Heart right ventricle (tissue), 16 donors: ENCODE results near the gene SLC17A1. TPM values are rescaled to one million over a fixed set of nuclear protein-coding genes. Genes with fewer than 3 reads are reported as not detected.

Experiments used
- ATAC-seq, 8 donors: fragments of 200-7000 bp; cut with Tn5 transposase; one replicate each; pipeline ENCODE4 v1.9.1; 2020; ENCODE audit warnings: mild to moderate bottlenecking in 8 of 8, moderate library complexity in 8 of 8, moderate number of reproducible peaks in 1 of 8
- DNase-seq, 2 donors: peaks; one replicate each; pipeline ENCODE4 v3.0.0-alpha.2; 2020
- H3K27ac ChIP-seq, 10 donors: fragments of 200-600 bp; sonication (generic) in 2 of 10; one replicate each; pipeline versions ENCODE4 v1.5.0 to v1.8.0; 2020 to 2022; ENCODE audit warnings: mild to moderate bottlenecking in 3 of 10
- H3K27me3 ChIP-seq, 7 donors: fragments of 200-600 bp; one replicate each; pipeline ENCODE4 v1.8.0; 2021 to 2022; ENCODE audit warnings: mild to moderate bottlenecking in 2 of 7
- H3K36me3 ChIP-seq, 9 donors: fragments of 200-600 bp; sonication (generic) in 1 of 9; one replicate each; pipeline versions ENCODE4 v1.5.0 to v1.8.0; 2020 to 2022; ENCODE audit warnings: mild to moderate bottlenecking in 2 of 9
- H3K4me1 ChIP-seq, 9 donors: fragments of 200-600 bp; sonication (generic) in 1 of 9; one replicate each; pipeline versions ENCODE4 v1.5.0 to v1.8.0; 2020 to 2022; ENCODE audit warnings: mild to moderate bottlenecking in 4 of 9
- H3K4me3 ChIP-seq, 10 donors: fragments of 200-600 bp; sonication (generic) in 2 of 10; one replicate each; pipeline versions ENCODE4 v1.5.0 to v1.8.0; 2020 to 2022; ENCODE audit warnings: mild to moderate bottlenecking in 7 of 10, moderate library complexity in 2 of 10
- H3K9me3 ChIP-seq, 11 donors: fragments of 200-600 bp in 10 of 11; sonication (generic) in 2 of 11; one replicate each; pipeline versions ENCODE4 v1.5.0 to v1.8.0; 2013 to 2022; ENCODE audit warnings: mild to moderate bottlenecking in 2 of 11, control low read depth in 1 of 11, moderate library complexity in 1 of 11
- WGBS, 2 donors: extraction: QIAGEN DNeasy Blood & Tissue Kit; methylation state at CpG; one replicate each; pipeline ENCODE4 v1.1.7; 2013; ENCODE audit warnings: inconsistent platforms in 1 of 2; 5-methylcytosine and 5-hydroxymethylcytosine counted together
- intact Hi-C, 10 donors: fragments of 100-400 bp; cut with DNase I; formaldehyde crosslinking; loops; one replicate each; pipeline versions ENCODE4 v1.11.1 to v1.14.2; 2022
- polyA plus RNA-seq, 2 donors: library from polyadenylated mRNA; stranded (reverse); fragments of 200-250 nt; gene quantifications; one replicate each; pipeline ENCODE4 v1.2.3, GENCODE V29; 2013
- total RNA-seq, 10 donors: library from RNA; stranded (reverse); fragmentation: NEBNext Ultra II Directional in 3 of 10; extraction: Animal tissue kit (Norgen Biotek cat#: 25700) in 3 of 10; gene quantifications; one replicate each; pipeline versions ENCODE4 v1.2.1 to v1.2.4, GENCODE V29; 2021 to 2023
- TF ChIP-seq, protein P1 (sequence below), 9 donors: fragments of 200-600 bp; sonication (generic) in 2 of 9; IDR thresholded peaks; one replicate each; pipeline versions ENCODE4 v1.5.0 to v1.8.0; 2021 to 2022; ENCODE audit warnings: antibody characterized with exemption in 9 of 9, mild to moderate bottlenecking in 5 of 9, moderate library complexity in 1 of 9
- donor health status: Arrhythmogenic right ventricular cardiomyopathy.
- donor health status: ischemic (EF 13 %, LVEDD 7.1; RV severe dilation, severe dysfunction).
- donor health status: healthy with polysubstance abuse.
- donor health status: DM: no; HTN: yes; CAD: no.
- donor health status: DM: no; HTN: no; CAD: no.
- donor health status: ischemic (EF 25% LVEDD 6.9; RV normal size, moderate dysfunction).
- donor health status: ischemic (EF 25% LVEDD 5.7; RV mildly dilated, moderate dysfunction).
- donor health status: healthy.
- donor health status: DM: yes; HTN: yes; CAD: no.
- donor health status: Ischemic cardiomyopathy.
- donor health status: ischemic (EF 35%, LVEDD 5.7; RV mildly dilated, moderate dysfunction).
- donor health status: nonischemic (EF 11% LVEDD 7.7; RV severe dilation, severe dysfunction).
- donor health status: DM: yes; HTN: yes; CAD: no.
- donor health status: PGD.
- donor health status: ischemic (EF 29% LVEDD 5.4; RV normal size, mild dysfunction).
- donor health status: nonischemic (EF 23%, LVEDD 6.1; RV moderate dilation, normal function).

The SLC17A1 gene
- total and polyA plus RNA-seq, 12 donors = not detected

DNA sequence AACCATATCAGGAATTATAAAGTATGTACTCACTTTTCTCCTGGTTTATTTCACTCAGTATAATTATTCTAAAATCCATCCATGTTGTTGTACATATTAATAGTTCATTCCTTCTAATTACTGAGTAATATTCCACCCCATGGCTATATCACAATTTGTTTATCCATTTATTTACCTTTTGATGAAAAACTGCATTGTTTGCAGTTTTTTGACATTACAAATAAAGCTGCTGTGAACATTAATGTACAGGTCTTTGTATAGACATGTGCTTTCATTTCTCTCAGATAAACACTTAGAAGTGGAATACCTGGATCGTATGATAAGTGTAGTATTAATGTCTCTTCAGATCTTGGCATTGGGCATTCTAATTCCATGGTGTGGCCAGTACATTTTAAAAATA is 38.0 kb upstream of the SLC17A1 start:
- Histone ChIP-seq H3K4me3 (no peak overlapping the region), H3K27ac (no peak overlapping the region), H3K9me3 (no peaks in the 10 kb centered on the region), H3K4me1 (no peaks in the 10 kb centered on the region), H3K27me3 (peaks cover 0 to 16% (median 0%) of the 10 kb centered on the region in 7 donors), H3K36me3 (no peaks in the 10 kb centered on the region)
- DNase-seq (no peak), ATAC-seq (no peak)
- TF ChIP-seq, protein P1, sequence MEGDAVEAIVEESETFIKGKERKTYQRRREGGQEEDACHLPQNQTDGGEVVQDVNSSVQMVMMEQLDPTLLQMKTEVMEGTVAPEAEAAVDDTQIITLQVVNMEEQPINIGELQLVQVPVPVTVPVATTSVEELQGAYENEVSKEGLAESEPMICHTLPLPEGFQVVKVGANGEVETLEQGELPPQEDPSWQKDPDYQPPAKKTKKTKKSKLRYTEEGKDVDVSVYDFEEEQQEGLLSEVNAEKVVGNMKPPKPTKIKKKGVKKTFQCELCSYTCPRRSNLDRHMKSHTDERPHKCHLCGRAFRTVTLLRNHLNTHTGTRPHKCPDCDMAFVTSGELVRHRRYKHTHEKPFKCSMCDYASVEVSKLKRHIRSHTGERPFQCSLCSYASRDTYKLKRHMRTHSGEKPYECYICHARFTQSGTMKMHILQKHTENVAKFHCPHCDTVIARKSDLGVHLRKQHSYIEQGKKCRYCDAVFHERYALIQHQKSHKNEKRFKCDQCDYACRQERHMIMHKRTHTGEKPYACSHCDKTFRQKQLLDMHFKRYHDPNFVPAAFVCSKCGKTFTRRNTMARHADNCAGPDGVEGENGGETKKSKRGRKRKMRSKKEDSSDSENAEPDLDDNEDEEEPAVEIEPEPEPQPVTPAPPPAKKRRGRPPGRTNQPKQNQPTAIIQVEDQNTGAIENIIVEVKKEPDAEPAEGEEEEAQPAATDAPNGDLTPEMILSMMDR (IDR thresholded peaks at IDR 0.05) = no peak
- intact Hi-C loops = no loop called here
- 39 to 79% methylated on average over 1 of the region's 1 CpG for WGBS, 2 donors

DNA sequence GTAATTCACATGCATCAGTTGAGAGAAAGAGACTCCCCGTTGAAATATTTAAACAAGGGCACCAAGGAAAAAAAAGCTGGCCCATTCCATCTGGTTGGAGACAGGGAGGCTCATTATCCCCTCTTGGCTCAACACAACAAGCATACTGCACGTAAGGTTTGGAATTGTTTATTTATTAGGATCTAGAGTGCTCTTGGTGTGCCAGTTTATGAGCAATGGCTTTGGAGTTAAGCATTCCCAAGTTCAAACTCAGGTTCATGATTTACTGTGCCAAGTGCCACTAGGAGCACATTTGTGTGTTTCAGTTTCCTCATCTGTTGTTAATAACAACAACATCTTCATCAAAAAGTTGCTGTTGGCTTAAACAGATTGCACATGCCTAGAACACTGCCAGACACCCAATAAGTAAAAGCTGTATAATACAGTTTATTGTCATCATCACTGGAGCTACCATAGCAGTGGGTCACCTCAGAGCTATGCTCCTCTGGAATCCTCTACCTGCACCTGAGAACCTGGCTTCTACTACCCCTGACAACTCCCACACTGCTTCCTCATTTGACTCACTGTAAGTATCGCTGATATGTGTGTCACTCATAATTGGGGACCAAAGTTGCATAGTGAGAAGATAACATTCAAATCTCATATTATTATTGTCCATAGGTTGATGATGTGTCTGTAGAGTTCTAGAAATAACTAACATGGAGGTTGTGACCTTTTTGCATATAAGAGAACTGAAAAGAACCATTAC is 36.8 kb upstream of the SLC17A1 start:
- Histone ChIP-seq H3K27ac (no peak overlapping the region), H3K9me3 (no peaks in the 10 kb centered on the region), H3K27me3 (peaks cover 0 to 16% (median 0%) of the 10 kb centered on the region in 7 donors), H3K4me1 (no peaks in the 10 kb centered on the region), H3K36me3 (no peaks in the 10 kb centered on the region), H3K4me3 (no peak overlapping the region)
- ATAC-seq (no peak), DNase-seq (no peak)
- WGBS, 2 donors = 78 to 83% methylated on average over 3 of the region's 3 CpGs
- intact Hi-C loops = no loop called here
- TF ChIP-seq, protein P1 (IDR thresholded peaks at IDR 0.05) = no peak

DNA sequence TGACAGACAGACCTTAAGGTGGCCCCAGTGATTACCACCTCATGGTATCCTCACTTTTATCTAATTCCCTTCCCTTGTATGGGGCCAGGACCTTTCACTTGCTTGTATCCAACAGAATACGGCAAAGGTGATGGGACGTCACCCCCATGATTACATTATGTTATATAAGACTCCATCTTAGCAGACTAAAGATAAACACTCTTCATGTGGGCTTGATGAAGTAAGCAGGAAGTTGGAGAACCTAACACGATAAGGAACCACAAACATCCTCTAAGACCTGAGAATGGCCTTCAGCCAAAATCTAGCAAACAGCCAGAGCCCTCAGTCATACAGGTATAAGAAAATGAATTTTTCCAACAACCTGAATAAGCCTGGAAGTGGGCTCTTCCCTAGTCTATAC is 34.2 kb upstream of the SLC17A1 start:
- no peak for DNase-seq
- 66 to 73% methylated on average over 3 of the region's 3 CpGs for WGBS, 2 donors
- intact Hi-C loops = no loop called here
- Histone ChIP-seq H3K27me3 (peaks cover 0 to 16% (median 0%) of the 10 kb centered on the region in 7 donors), H3K4me3 (no peak overlapping the region), H3K9me3 (no peaks in the 10 kb centered on the region), H3K4me1 (no peaks in the 10 kb centered on the region), H3K36me3 (no peaks in the 10 kb centered on the region), H3K27ac (no peak overlapping the region)
- TF ChIP-seq, protein P1 (IDR thresholded peaks at IDR 0.05) = no peak
- no peak for ATAC-seq

DNA sequence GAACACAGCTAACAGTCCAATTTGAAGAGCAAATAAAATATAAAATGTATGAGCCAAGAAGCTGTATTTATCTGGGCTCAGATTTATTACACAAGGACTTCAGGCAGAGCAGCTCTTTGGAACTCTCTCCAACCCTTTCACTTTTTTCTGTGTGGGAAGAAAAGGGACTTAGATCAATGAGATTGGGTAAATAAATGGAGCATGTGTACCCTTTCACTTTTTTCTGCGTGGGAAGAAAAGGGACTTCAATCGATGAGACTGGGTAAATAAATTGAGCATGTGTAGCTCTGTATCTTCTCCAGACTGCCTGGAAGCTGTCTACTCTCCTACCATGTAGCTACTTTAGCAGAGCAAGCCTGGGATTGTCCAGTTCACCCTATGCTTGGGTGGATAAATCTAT is 31.5 kb upstream of the SLC17A1 start:
- no peak for DNase-seq
- no peaks in the 10 kb centered on the region for H3K4me1 ChIP-seq
- WGBS, 2 donors = 85 to 88% methylated on average over 2 of the region's 2 CpGs
- no peak for ATAC-seq
- intact Hi-C loops = no loop called here
- TF ChIP-seq, protein P1 (IDR thresholded peaks at IDR 0.05) = no peak
- no peaks in the 10 kb centered on the region for H3K9me3 ChIP-seq
- H3K4me3 ChIP-seq = no peak overlapping the region
- H3K27me3 ChIP-seq = peaks cover 0 to 18% (median 5%) of the 10 kb centered on the region in 7 donors
- H3K36me3 ChIP-seq = no peaks in the 10 kb centered on the region
- no peak overlapping the region for H3K27ac ChIP-seq
